H1 (cell line): Measurements from ENCODE around the gene APOC1. TPM values are rescaled to one million over a fixed set of nuclear protein-coding genes. Genes with fewer than 3 reads are reported as not detected.

ENCODE experiments used
- CBX5 ChIP-seq: fragments of 300-800, 300-1000 bp; sonication (generic); IDR thresholded peaks from 2 replicates; pipeline ENCODE4 v1.7.1; 2016; ENCODE audit warnings: antibody characterized with exemption, low read length, low read depth
- CTCF ChIP-seq, 3 experiments: IDR thresholded peaks; 1 replicate in 2 of 3; 2 replicates in 1 of 3; pipeline versions ENCODE4 v1.5.1 to v1.6.1; 2011; ENCODE audit warnings: low read length in 3 of 3, mild to moderate bottlenecking in 3 of 3, inconsistent platforms in 2 of 3, low read depth in 1 of 3, moderate library complexity in 1 of 3; ENCODE audit not compliant: insufficient read depth in 1 of 3; ENCODE audit errors: control extremely low read depth in 1 of 3
- KDM1A ChIP-seq: fragments of 200-600, 300-600 bp; sonication (generic); IDR thresholded peaks from 2 replicates; pipeline ENCODE4 v1.7.1; 2016; ENCODE audit warnings: mild to moderate bottlenecking, low read length, borderline replicate concordance
- KDM5A ChIP-seq: fragments of 200-600 bp; IDR thresholded peaks from 2 replicates; pipeline ENCODE4 v1.7.1; 2012; ENCODE audit warnings: mild to moderate bottlenecking, low read length, inconsistent platforms, mixed read lengths
- SAP30 ChIP-seq: fragments of 300-600 bp; sonication (generic); IDR thresholded peaks from 2 replicates; pipeline ENCODE4 v1.7.1; 2012; ENCODE audit warnings: low read length, moderate library complexity, mild to moderate bottlenecking, inconsistent platforms; ENCODE audit not compliant: insufficient read depth, insufficient replicate concordance
- polyA plus RNA-seq, 7 experiments: library from polyadenylated mRNA; depleted of rRNA in 3 of 7; stranded (reverse) in 5 of 7; unstranded in 2 of 7; fragments of >200 nt in 5 of 7; fragments of 200-250 nt in 2 of 7; gene quantifications; 1 replicate in 5 of 7; 2 replicates in 1 of 7; 4 replicates in 1 of 7; pipeline versions ENCODE4 v1.2.1 to v1.2.3, GENCODE V29; 2011 to 2013; ENCODE audit warnings: missing spikeins in 2 of 7, mixed read lengths in 2 of 7
- total RNA-seq: library from RNA; stranded (reverse); fragmentation: NEBNext Ultra II Directional; extraction: Animal tissue kit (Norgen Biotek cat#: 25700); gene quantifications from 2 replicates; pipeline ENCODE4 v1.2.1, GENCODE V29; 2021

The APOC1 gene
- total and polyA plus RNA-seq, 2 of the 8 experiments (the other 6 are each of a cell fraction or from before 2014, with no cell fraction given), result 55.8 to 78.2 TPM

- TF ChIP-seq CTCF (IDR thresholded peaks at IDR 0.05; ENCODE audit: control extremely low read depth in 1 of 3, insufficient read depth in 1 of 3, low read depth in 1 of 3, low read length in 3 of 3), result no peak
- no peak for TF ChIP-seq KDM1A
- TF ChIP-seq SAP30, result no peak
- no peak for TF ChIP-seq KDM5A
- TF ChIP-seq CBX5, result no peak
Measured at GRCh38 chr19:44907613-44908012, 6.8 kb upstream of the APOC1 start (continued).
